OCI-LY1 (cell line): ENCODE data around the gene NEUROD2.

Experiments
- EZH2 ChIP-seq: fragments of 200-600 bp; sonication (generic), shearing (Covaris generic); IDR thresholded peaks from 2 replicates; pipeline ENCODE4 v1.8.0; 2017; ENCODE audit warnings: borderline replicate concordance, mixed run types, mild to moderate bottlenecking, antibody characterized with exemption, low read length, moderate library complexity, mixed read lengths
- TF ChIP-seq, protein P1 (sequence below): fragments of 200-600 bp; sonication (generic), shearing (Covaris generic); IDR thresholded peaks from 2 replicates; pipeline ENCODE4 v1.5.1; 2017; ENCODE audit warnings: mild to moderate bottlenecking, antibody characterized with exemption, low read length, moderate library complexity, mixed read lengths

DNA sequence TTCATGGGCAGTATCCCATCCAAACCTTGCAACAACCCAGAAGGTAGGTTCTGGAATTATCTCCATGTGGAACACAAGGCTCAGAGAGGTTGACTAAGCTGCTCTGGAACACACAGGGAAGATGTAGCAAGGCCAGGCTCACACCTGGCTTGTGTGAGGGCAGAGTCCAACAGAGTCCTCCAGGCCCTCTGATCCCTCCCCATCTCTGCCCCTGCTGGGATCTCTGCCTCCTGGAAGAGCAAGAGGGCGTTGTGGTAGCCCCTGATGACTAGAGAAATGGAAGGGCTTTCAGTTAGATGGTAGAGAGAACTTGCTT lies 12.0 kb upstream of the NEUROD2 start:
- TF ChIP-seq, protein P1, sequence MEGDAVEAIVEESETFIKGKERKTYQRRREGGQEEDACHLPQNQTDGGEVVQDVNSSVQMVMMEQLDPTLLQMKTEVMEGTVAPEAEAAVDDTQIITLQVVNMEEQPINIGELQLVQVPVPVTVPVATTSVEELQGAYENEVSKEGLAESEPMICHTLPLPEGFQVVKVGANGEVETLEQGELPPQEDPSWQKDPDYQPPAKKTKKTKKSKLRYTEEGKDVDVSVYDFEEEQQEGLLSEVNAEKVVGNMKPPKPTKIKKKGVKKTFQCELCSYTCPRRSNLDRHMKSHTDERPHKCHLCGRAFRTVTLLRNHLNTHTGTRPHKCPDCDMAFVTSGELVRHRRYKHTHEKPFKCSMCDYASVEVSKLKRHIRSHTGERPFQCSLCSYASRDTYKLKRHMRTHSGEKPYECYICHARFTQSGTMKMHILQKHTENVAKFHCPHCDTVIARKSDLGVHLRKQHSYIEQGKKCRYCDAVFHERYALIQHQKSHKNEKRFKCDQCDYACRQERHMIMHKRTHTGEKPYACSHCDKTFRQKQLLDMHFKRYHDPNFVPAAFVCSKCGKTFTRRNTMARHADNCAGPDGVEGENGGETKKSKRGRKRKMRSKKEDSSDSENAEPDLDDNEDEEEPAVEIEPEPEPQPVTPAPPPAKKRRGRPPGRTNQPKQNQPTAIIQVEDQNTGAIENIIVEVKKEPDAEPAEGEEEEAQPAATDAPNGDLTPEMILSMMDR: no peak
- TF ChIP-seq EZH2: no peak
